H9 (cell line): ENCODE data around the gene LINGO3. TPM values are rescaled to one million over a fixed set of nuclear protein-coding genes. Genes with fewer than 3 reads are reported as not detected.
A peak's percentile ranks its signal among the peaks of the same experiment; 100 is the strongest.

Experiments used
- DNase-seq: peaks from one replicate; pipeline ENCODE4 v3.0.0-alpha.2; 2017
- H2AFZ ChIP-seq: one replicate; pipeline ENCODE4 v1.6.1; 2013; ENCODE audit warnings: mild to moderate bottlenecking, low read length, control low read depth, moderate library complexity
- H2AK5ac ChIP-seq: 2 replicates; pipeline ENCODE4 v1.6.1; 2013; ENCODE audit warnings: low read length, control low read depth, mixed read lengths; ENCODE audit not compliant: insufficient read length
- H2BK120ac ChIP-seq: one replicate; pipeline ENCODE4 v1.6.1; 2013; ENCODE audit warnings: low read depth, mild to moderate bottlenecking, low read length, control low read depth, inconsistent platforms; ENCODE audit not compliant: poor library complexity, severe bottlenecking
- H2BK12ac ChIP-seq: 2 replicates; pipeline ENCODE4 v1.6.1; 2013; ENCODE audit warnings: low read length, control low read depth, mixed read lengths, low read depth; ENCODE audit not compliant: insufficient read length
- H2BK15ac ChIP-seq: 2 replicates; pipeline ENCODE4 v1.6.1; 2013; ENCODE audit warnings: low read depth, low read length, control low read depth
- H2BK20ac ChIP-seq: one replicate; pipeline ENCODE4 v1.6.1; 2013; ENCODE audit warnings: low read depth, mild to moderate bottlenecking, low read length, control low read depth, inconsistent platforms; ENCODE audit not compliant: poor library complexity, severe bottlenecking
- H2BK5ac ChIP-seq: 2 replicates; pipeline ENCODE4 v1.6.1; 2013; ENCODE audit warnings: low read length, control low read depth, mixed read lengths; ENCODE audit not compliant: insufficient read length
- H3K14ac ChIP-seq: 2 replicates; pipeline ENCODE4 v1.6.1; 2013; ENCODE audit warnings: low read length, control low read depth; ENCODE audit not compliant: insufficient read depth
- H3K18ac ChIP-seq: 2 replicates; pipeline ENCODE4 v1.6.1; 2013; ENCODE audit warnings: low read depth, mild to moderate bottlenecking, mixed read lengths, low read length, control low read depth; ENCODE audit not compliant: insufficient read length
- H3K23ac ChIP-seq: 2 replicates; pipeline ENCODE4 v1.6.1; 2013; ENCODE audit warnings: low read length, control low read depth, mixed read lengths, low read depth; ENCODE audit not compliant: insufficient read length
- H3K23me2 ChIP-seq: 2 replicates; pipeline ENCODE4 v1.6.1; 2013; ENCODE audit warnings: low read depth, mild to moderate bottlenecking, mixed read lengths, low read length, control low read depth; ENCODE audit not compliant: insufficient read length, poor library complexity, severe bottlenecking
- H3K27ac ChIP-seq: 2 replicates; pipeline ENCODE4 v1.5.1; 2013; ENCODE audit warnings: low read length, control low read depth, mixed read lengths, low read depth; ENCODE audit not compliant: insufficient read length
- H3K27me3 ChIP-seq: 2 replicates; pipeline ENCODE4 v1.6.1; 2013; ENCODE audit warnings: low read length, control low read depth, inconsistent platforms; ENCODE audit not compliant: insufficient read depth
- H3K4ac ChIP-seq: 2 replicates; pipeline ENCODE4 v1.6.1; 2013; ENCODE audit warnings: low read depth, mild to moderate bottlenecking, control low read depth, inconsistent platforms, low read length, moderate library complexity
- H3K4me1 ChIP-seq: 2 replicates; pipeline ENCODE4 v1.6.1; 2013; ENCODE audit warnings: low read length, control low read depth, inconsistent platforms; ENCODE audit not compliant: insufficient read depth
- H3K4me2 ChIP-seq: 2 replicates; pipeline ENCODE4 v1.6.1; 2013; ENCODE audit warnings: low read length, control low read depth, mixed read lengths; ENCODE audit not compliant: insufficient read length, insufficient read depth
- H3K56ac ChIP-seq: 2 replicates; pipeline ENCODE4 v1.6.1; 2013; ENCODE audit warnings: low read depth, mild to moderate bottlenecking, mixed read lengths, low read length, control low read depth; ENCODE audit not compliant: insufficient read length
- H3K79me1 ChIP-seq: 2 replicates; pipeline ENCODE4 v1.6.1; 2013; ENCODE audit warnings: low read depth, mild to moderate bottlenecking, moderate library complexity, low read length, control low read depth, inconsistent platforms; ENCODE audit not compliant: insufficient read depth, poor library complexity, severe bottlenecking
- H3K79me2 ChIP-seq: 2 replicates; pipeline ENCODE4 v1.6.1; 2013; ENCODE audit warnings: low read length, control low read depth, inconsistent platforms; ENCODE audit not compliant: insufficient read depth
- H3K9ac ChIP-seq: 2 replicates; pipeline ENCODE4 v1.6.1; 2013; ENCODE audit warnings: low read length, control low read depth, mixed read lengths; ENCODE audit not compliant: insufficient read length; ENCODE audit errors: extremely low read depth
- H3K9me3 ChIP-seq: one replicate; pipeline ENCODE4 v1.6.1; 2013; ENCODE audit warnings: low read depth, low read length, inconsistent platforms; ENCODE audit not compliant: control insufficient read depth
- H3T11ph ChIP-seq: one replicate; pipeline ENCODE4 v1.6.1; 2013; ENCODE audit warnings: mild to moderate bottlenecking, low read length, control low read depth, inconsistent platforms
- H4K20me1 ChIP-seq: one replicate; pipeline ENCODE4 v1.6.1; 2013; ENCODE audit not compliant: control insufficient read depth, insufficient read length, insufficient read depth
- H4K5ac ChIP-seq: 2 replicates; pipeline ENCODE4 v1.6.1; 2013; ENCODE audit warnings: low read depth, mild to moderate bottlenecking, mixed read lengths, low read length, control low read depth; ENCODE audit not compliant: insufficient read length
- H4K8ac ChIP-seq: replicated peaks from 2 replicates; pipeline ENCODE4 v1.6.1; 2013; ENCODE audit warnings: low read length, control low read depth, mixed read lengths, low read depth; ENCODE audit not compliant: insufficient read length
- H4K91ac ChIP-seq: 2 replicates; pipeline ENCODE4 v1.6.1; 2013; ENCODE audit warnings: low read depth, mild to moderate bottlenecking, moderate library complexity, mixed read lengths, low read length, control low read depth; ENCODE audit not compliant: insufficient read length
- H3K27ac Mint-ChIP-seq, 3 experiments: 2 replicates in 2 of 3; 3 replicates in 1 of 3; pipeline ENCODE4 v1.8.0; 2020 to 2021; ENCODE audit warnings: mixed read lengths in 3 of 3, mild to moderate bottlenecking in 1 of 3, moderate library complexity in 1 of 3
- H3K27me3 Mint-ChIP-seq: 2 replicates; pipeline ENCODE4 v1.8.0; 2021; ENCODE audit warnings: low read depth, mild to moderate bottlenecking, moderate library complexity, mixed read lengths
- H3K36me3 Mint-ChIP-seq, 3 experiments: 2 replicates in 2 of 3; 3 replicates in 1 of 3; pipeline ENCODE4 v1.8.0; 2020 to 2021; ENCODE audit warnings: low read depth in 3 of 3, mixed read lengths in 3 of 3; ENCODE audit not compliant: insufficient read depth in 1 of 3
- H3K4me1 Mint-ChIP-seq, 2 experiments: 2 replicates each; pipeline ENCODE4 v1.8.0; 2020; ENCODE audit warnings: mixed read lengths in 2 of 2
- H3K4me3 Mint-ChIP-seq, 2 experiments: 2 replicates in 1 of 2; 3 replicates in 1 of 2; pipeline ENCODE4 v1.8.0; 2020 to 2021; ENCODE audit warnings: mild to moderate bottlenecking in 2 of 2, mixed read lengths in 2 of 2, moderate library complexity in 1 of 2
- H3K9me3 Mint-ChIP-seq, 2 experiments: 2 replicates in 1 of 2; 3 replicates in 1 of 2; pipeline ENCODE4 v1.8.0; 2020; ENCODE audit warnings: mild to moderate bottlenecking in 2 of 2, mixed read lengths in 2 of 2, moderate library complexity in 1 of 2
- CTCF ChIP-seq: fragments of 200-600 bp; sonication (generic); conservative IDR thresholded peaks from 3 replicates; pipeline ENCODE4 v1.8.0; 2021; ENCODE audit warnings: antibody characterized with exemption, mild to moderate bottlenecking
- WGBS: extraction: QIAGEN DNeasy Blood & Tissue Kit; methylation state at CpG from one replicate; pipeline ENCODE4 v1.1.7; 2013; ENCODE audit warnings: missing lambda C conversion rate, low lambda C conversion rate, mixed read lengths; ENCODE audit not compliant: insufficient read length; ENCODE audit errors: extremely low coverage; 5-methylcytosine and 5-hydroxymethylcytosine counted together
- total RNA-seq: library from RNA; stranded (reverse); gene quantifications from 2 replicates; pipeline ENCODE4 v1.2.1, GENCODE V29; 2021

The LINGO3 gene
- total RNA-seq, 1 experiment from 2014 or later: 0.28 TPM

- Mint-ChIP-seq H3K27ac (peak overlapping the region in 1 of 3 experiments; percentile 99; a peak in 2 of 7 replicates), H3K4me1 (peaks cover 36 to 50% of the 10 kb centered on the region in 2 experiments), H3K36me3 (peaks cover 5 to 22% (median 19%) of the 10 kb centered on the region in 3 experiments), H3K9me3 (no peaks in the 10 kb centered on the region; a peak in 2 of 5 replicates), H3K27me3 (peaks cover 1% of the 10 kb centered on the region; the same call in 1 of the 2 replicates), H3K4me3 (peak overlapping the region; percentile 43 to 67)
- H3K56ac ChIP-seq: no peak overlapping the region
- no peak overlapping the region for H3K4me2 ChIP-seq
- H3K23ac ChIP-seq: no peak overlapping the region
- H3K14ac ChIP-seq: no peak overlapping the region; the same call in 1 of the 2 replicates
- H2BK15ac ChIP-seq: no peak overlapping the region
- H3K4ac ChIP-seq: no peak overlapping the region
- no peaks in the 10 kb centered on the region for H3K9me3 ChIP-seq
- H2BK120ac ChIP-seq: no peak overlapping the region
- no peak overlapping the region for H2AK5ac ChIP-seq
- H4K5ac ChIP-seq: no peak overlapping the region
- no peak overlapping the region for H3K9ac ChIP-seq
- H3K23me2 ChIP-seq: peaks cover 9% of the 10 kb centered on the region
- no peak overlapping the region for H2AFZ ChIP-seq
- no peak overlapping the region for H3T11ph ChIP-seq
- DNase-seq: no peak
- H3K79me2 ChIP-seq: peaks cover 5% of the 10 kb centered on the region; the same call in 1 of the 2 replicates
- no peak overlapping the region for H2BK12ac ChIP-seq
- H4K20me1 ChIP-seq: peaks cover 5% of the 10 kb centered on the region
- H4K8ac ChIP-seq: no peak overlapping the region
- H4K91ac ChIP-seq: no peak overlapping the region
- no peaks in the 10 kb centered on the region for H3K79me1 ChIP-seq
- H3K4me1 ChIP-seq: peaks cover 5% of the 10 kb centered on the region; the same call in 1 of the 2 replicates
- no peak for TF ChIP-seq CTCF
- no peak overlapping the region for H3K18ac ChIP-seq
- no peaks in the 10 kb centered on the region for H3K27me3 ChIP-seq
- no peak overlapping the region for H2BK5ac ChIP-seq
- no peak overlapping the region for H3K27ac ChIP-seq
- no peak overlapping the region for H2BK20ac ChIP-seq
- no CpG with 5 or more reads among the region's 10 CpGs for WGBS
Measured at GRCh38 chr19:2330255-2330631, 22.3 kb upstream of the LINGO3 start.
